NCI-H748 treated with DMSO at 0.1 percent for 48 hours (cell line): Measurements from ENCODE around the gene AMDHD1.
A peak's percentile ranks its signal among the peaks of the same experiment; 100 is the strongest.

ENCODE experiments used
- DNase-seq: peaks from one replicate; lab custom pipeline; 2025; lab: John Stamatoyannopoulos, UW

The AMDHD1 gene

GRCh38 chr12:95943330-95943842, at the start of gene AMDHD1:
TSS of gene AMDHD1 (plus strand) at chr12:95943331. CDS start at chr12:95943399, 68 bp downstream.
- DNase-seq: peak; percentile 24

- no peak for DNase-seq
Observed at GRCh38 chr12:95896846-95897245, 46.3 kb upstream of the AMDHD1 start.

- no peak for DNase-seq
Observed at GRCh38 chr12:95898081-95898480, 45.0 kb upstream of the AMDHD1 start.

GRCh38 chr12:95908573-95908972, 34.6 kb upstream of the AMDHD1 start:
- DNase-seq: no peak

- DNase-seq: no peak
Observed at GRCh38 chr12:95909871-95910270, 33.3 kb upstream of the AMDHD1 start.

- peak; percentile 64 for DNase-seq
Observed at GRCh38 chr12:95918194-95918993, 24.7 kb upstream of the AMDHD1 start.

GRCh38 chr12:95919110-95919509, 24.0 kb upstream of the AMDHD1 start:
- no peak for DNase-seq

- no peak for DNase-seq
Observed at GRCh38 chr12:95922231-95922630, 20.9 kb upstream of the AMDHD1 start.

- DNase-seq: no peak
Observed at GRCh38 chr12:95940514-95940913, 2.6 kb upstream of the AMDHD1 start.

GRCh38 chr12:95942101-95942523, 1.0 kb upstream of the AMDHD1 start:
- DNase-seq: no peak

- peak; percentile 22 for DNase-seq
Observed at GRCh38 chr12:95942524-95943329, 404 bp upstream of the AMDHD1 start, which contains the start of gene CCDC38. TSS of gene CCDC38 (minus strand) at chr12:95942614. CDS start at chr12:95936509, 6,105 bp downstream.

GRCh38 chr12:95944108-95944704, 1.1 kb downstream of the AMDHD1 start:
- no peak for DNase-seq

- peak; percentile 71 for DNase-seq
Observed at GRCh38 chr12:95949477-95950206, 6.5 kb downstream of the AMDHD1 start.

- peak; percentile 67 for DNase-seq
Observed at GRCh38 chr12:95951515-95951914, 8.4 kb downstream of the AMDHD1 start.

- DNase-seq: no peak
Observed at GRCh38 chr12:95953000-95953399, 9.9 kb downstream of the AMDHD1 start.

GRCh38 chr12:95955549-95956159, 12.5 kb downstream of the AMDHD1 start:
- no peak for DNase-seq

GRCh38 chr12:95956557-95957145, 13.5 kb downstream of the AMDHD1 start:
- DNase-seq: no peak

- DNase-seq: peak; percentile 28
Observed at GRCh38 chr12:95959107-95959506, 16.0 kb downstream of the AMDHD1 start.

- no peak for DNase-seq
Observed at GRCh38 chr12:95960241-95960640, 17.1 kb downstream of the AMDHD1 start.

- peak; percentile 15 for DNase-seq
Observed at GRCh38 chr12:95962222-95962621, 19.1 kb downstream of the AMDHD1 start.

GRCh38 chr12:95963096-95963495, 20.0 kb downstream of the AMDHD1 start:
- DNase-seq: no peak
